HCT116 (cell line): ENCODE results near the gene RBM26.

Source experiments
- POLR2A ChIP-seq: IDR thresholded peaks from 2 replicates; pipeline ENCODE4 v1.7.0; 2011; ENCODE audit warnings: borderline replicate concordance; ENCODE audit not compliant: insufficient read depth, insufficient read length; ENCODE audit errors: extremely low read depth
- RAD21 ChIP-seq: IDR thresholded peaks from 2 replicates; pipeline ENCODE4 v1.6.1; 2012; ENCODE audit warnings: low read depth, mild to moderate bottlenecking
- ZNF274 ChIP-seq: fragments of 200-500 bp; sonication (Bioruptor generic); IDR thresholded peaks from 2 replicates; pipeline ENCODE4 v1.6.1; 2014; ENCODE audit warnings: mild to moderate bottlenecking, low read depth, low read length, inconsistent platforms
- TF ChIP-seq, protein P1 (sequence below), 3 experiments: fragments of 200-600 bp in 1 of 3; sonication (generic) in 1 of 3; IDR thresholded peaks in 2 of 3; conservative IDR thresholded peaks in 1 of 3; 2 replicates each; pipeline ENCODE4 v1.5.1; 2012 to 2017; ENCODE audit warnings: low read depth in 2 of 3, low read length in 2 of 3, antibody characterized with exemption in 1 of 3, borderline replicate concordance in 1 of 3, control low read depth in 1 of 3, mild to moderate bottlenecking in 1 of 3, mixed read lengths in 1 of 3, mixed run types in 1 of 3, moderate library complexity in 1 of 3; ENCODE audit not compliant: insufficient read depth in 1 of 3
- TF ChIP-seq, protein P2 (sequence below): IDR thresholded peaks from 2 replicates; pipeline ENCODE4 v1.6.1; 2011; ENCODE audit warnings: mild to moderate bottlenecking, low read length, moderate library complexity; ENCODE audit not compliant: insufficient replicate concordance; ENCODE audit errors: extremely low read depth
- TF ChIP-seq, protein P3 (sequence below): IDR thresholded peaks from 2 replicates; pipeline ENCODE4 v1.6.1; 2012; ENCODE audit warnings: low read depth

- TF ChIP-seq, protein P1, sequence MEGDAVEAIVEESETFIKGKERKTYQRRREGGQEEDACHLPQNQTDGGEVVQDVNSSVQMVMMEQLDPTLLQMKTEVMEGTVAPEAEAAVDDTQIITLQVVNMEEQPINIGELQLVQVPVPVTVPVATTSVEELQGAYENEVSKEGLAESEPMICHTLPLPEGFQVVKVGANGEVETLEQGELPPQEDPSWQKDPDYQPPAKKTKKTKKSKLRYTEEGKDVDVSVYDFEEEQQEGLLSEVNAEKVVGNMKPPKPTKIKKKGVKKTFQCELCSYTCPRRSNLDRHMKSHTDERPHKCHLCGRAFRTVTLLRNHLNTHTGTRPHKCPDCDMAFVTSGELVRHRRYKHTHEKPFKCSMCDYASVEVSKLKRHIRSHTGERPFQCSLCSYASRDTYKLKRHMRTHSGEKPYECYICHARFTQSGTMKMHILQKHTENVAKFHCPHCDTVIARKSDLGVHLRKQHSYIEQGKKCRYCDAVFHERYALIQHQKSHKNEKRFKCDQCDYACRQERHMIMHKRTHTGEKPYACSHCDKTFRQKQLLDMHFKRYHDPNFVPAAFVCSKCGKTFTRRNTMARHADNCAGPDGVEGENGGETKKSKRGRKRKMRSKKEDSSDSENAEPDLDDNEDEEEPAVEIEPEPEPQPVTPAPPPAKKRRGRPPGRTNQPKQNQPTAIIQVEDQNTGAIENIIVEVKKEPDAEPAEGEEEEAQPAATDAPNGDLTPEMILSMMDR (IDR thresholded peaks at IDR 0.05 in 2 of 3, conservative IDR thresholded peaks at IDR 0.05 in 1 of 3; ENCODE audit: borderline replicate concordance in 1 of 3, insufficient read depth in 1 of 3, low read depth in 2 of 3, low read length in 2 of 3), result no peak
- TF ChIP-seq RAD21 (no peak), ZNF274 (no peak), POLR2A (no peak)
- TF ChIP-seq, protein P2, sequence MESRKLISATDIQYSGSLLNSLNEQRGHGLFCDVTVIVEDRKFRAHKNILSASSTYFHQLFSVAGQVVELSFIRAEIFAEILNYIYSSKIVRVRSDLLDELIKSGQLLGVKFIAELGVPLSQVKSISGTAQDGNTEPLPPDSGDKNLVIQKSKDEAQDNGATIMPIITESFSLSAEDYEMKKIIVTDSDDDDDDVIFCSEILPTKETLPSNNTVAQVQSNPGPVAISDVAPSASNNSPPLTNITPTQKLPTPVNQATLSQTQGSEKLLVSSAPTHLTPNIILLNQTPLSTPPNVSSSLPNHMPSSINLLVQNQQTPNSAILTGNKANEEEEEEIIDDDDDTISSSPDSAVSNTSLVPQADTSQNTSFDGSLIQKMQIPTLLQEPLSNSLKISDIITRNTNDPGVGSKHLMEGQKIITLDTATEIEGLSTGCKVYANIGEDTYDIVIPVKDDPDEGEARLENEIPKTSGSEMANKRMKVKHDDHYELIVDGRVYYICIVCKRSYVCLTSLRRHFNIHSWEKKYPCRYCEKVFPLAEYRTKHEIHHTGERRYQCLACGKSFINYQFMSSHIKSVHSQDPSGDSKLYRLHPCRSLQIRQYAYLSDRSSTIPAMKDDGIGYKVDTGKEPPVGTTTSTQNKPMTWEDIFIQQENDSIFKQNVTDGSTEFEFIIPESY, result no peak
- TF ChIP-seq, protein P3, sequence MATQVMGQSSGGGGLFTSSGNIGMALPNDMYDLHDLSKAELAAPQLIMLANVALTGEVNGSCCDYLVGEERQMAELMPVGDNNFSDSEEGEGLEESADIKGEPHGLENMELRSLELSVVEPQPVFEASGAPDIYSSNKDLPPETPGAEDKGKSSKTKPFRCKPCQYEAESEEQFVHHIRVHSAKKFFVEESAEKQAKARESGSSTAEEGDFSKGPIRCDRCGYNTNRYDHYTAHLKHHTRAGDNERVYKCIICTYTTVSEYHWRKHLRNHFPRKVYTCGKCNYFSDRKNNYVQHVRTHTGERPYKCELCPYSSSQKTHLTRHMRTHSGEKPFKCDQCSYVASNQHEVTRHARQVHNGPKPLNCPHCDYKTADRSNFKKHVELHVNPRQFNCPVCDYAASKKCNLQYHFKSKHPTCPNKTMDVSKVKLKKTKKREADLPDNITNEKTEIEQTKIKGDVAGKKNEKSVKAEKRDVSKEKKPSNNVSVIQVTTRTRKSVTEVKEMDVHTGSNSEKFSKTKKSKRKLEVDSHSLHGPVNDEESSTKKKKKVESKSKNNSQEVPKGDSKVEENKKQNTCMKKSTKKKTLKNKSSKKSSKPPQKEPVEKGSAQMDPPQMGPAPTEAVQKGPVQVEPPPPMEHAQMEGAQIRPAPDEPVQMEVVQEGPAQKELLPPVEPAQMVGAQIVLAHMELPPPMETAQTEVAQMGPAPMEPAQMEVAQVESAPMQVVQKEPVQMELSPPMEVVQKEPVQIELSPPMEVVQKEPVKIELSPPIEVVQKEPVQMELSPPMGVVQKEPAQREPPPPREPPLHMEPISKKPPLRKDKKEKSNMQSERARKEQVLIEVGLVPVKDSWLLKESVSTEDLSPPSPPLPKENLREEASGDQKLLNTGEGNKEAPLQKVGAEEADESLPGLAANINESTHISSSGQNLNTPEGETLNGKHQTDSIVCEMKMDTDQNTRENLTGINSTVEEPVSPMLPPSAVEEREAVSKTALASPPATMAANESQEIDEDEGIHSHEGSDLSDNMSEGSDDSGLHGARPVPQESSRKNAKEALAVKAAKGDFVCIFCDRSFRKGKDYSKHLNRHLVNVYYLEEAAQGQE, result no peak
Observed at GRCh38 chr13:79360095-79360494, 46.0 kb downstream of the RBM26 start.
